NCI-H1417 treated with DMSO at 0.1 percent for 48 hours (cell line): ENCODE data around the gene PSMD1.
"Not testable (repeated sequence)": the region's sequence is repeated elsewhere in the genome, so short reads cannot be mapped to it uniquely, and the experiment has no call there.

Experiments
- DNase-seq: peaks from one replicate; lab custom pipeline; 2025; lab: John Stamatoyannopoulos, UW

Gene PSMD1

GRCh38 chr2:231159306-231159705 is 102.6 kb downstream of the PSMD1 start:
- no peak for DNase-seq

- no peak for DNase-seq
These were observed 104.0 kb downstream of the PSMD1 start for GRCh38 chr2:231160701-231161100.

- no peak for DNase-seq
These were observed 104.7 kb downstream of the PSMD1 start for GRCh38 chr2:231161252-231161839.

- no peak for DNase-seq
These were observed 105.2 kb downstream of the PSMD1 start for GRCh38 chr2:231161877-231162329.

- no peak for DNase-seq
These were observed 106.3 kb downstream of the PSMD1 start for GRCh38 chr2:231163011-231163410.

- DNase-seq: no peak
These were observed 106.9 kb downstream of the PSMD1 start for GRCh38 chr2:231163414-231164095.

- no peak for DNase-seq
These were observed 111.2 kb downstream of the PSMD1 start for GRCh38 chr2:231167745-231168459.

- no peak for DNase-seq
These were observed 111.9 kb downstream of the PSMD1 start for GRCh38 chr2:231168460-231169139.

- no peak for DNase-seq
These were observed 112.8 kb downstream of the PSMD1 start for GRCh38 chr2:231169488-231169887.

GRCh38 chr2:231170055-231170454 is 113.4 kb downstream of the PSMD1 start:
- no peak for DNase-seq

GRCh38 chr2:231172025-231172424 is 115.4 kb downstream of the PSMD1 start:
- no peak for DNase-seq

GRCh38 chr2:231174211-231174651 is 117.6 kb downstream of the PSMD1 start:
- DNase-seq: no peak

GRCh38 chr2:231176066-231176465 is 119.4 kb downstream of the PSMD1 start:
- DNase-seq: no peak

- DNase-seq: no peak
These were observed 120.7 kb downstream of the PSMD1 start for GRCh38 chr2:231177156-231178025.

GRCh38 chr2:231178805-231179204 is 122.1 kb downstream of the PSMD1 start:
- not testable (repeated sequence) for DNase-seq

GRCh38 chr2:231181860-231182512 is 125.3 kb downstream of the PSMD1 start:
- DNase-seq: no peak

GRCh38 chr2:231182513-231182899 is 125.8 kb downstream of the PSMD1 start:
- DNase-seq: no peak

GRCh38 chr2:231183851-231184250 is 127.2 kb downstream of the PSMD1 start:
- no peak for DNase-seq

GRCh38 chr2:231184319-231184718 is 127.7 kb downstream of the PSMD1 start:
- DNase-seq: no peak

GRCh38 chr2:231185050-231185725 is 128.5 kb downstream of the PSMD1 start:
- no peak for DNase-seq
